ENCODE results near the gene LYRM7.

LYRM7 gene

DNA sequence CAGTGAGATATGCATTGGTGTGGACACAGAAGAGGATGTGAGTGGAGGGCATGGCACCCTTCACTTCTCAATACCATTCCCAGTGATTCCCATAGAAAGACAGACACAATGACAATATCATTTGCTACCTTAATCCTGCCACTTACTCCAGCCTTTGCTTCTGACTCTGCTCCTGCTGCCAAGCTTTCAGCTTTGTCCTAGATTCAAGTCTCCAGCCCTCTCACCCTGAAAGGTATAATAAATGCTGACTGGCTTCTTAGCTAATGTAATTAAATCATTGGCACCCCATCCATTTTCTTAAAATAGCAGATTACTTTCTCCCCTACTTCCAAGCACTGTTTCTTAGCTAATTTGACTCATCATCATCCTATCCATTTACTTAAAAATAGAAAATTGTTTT lies 52.0 kb downstream of the LYRM7 start:
- DNase-seq, result no peak

DNA sequence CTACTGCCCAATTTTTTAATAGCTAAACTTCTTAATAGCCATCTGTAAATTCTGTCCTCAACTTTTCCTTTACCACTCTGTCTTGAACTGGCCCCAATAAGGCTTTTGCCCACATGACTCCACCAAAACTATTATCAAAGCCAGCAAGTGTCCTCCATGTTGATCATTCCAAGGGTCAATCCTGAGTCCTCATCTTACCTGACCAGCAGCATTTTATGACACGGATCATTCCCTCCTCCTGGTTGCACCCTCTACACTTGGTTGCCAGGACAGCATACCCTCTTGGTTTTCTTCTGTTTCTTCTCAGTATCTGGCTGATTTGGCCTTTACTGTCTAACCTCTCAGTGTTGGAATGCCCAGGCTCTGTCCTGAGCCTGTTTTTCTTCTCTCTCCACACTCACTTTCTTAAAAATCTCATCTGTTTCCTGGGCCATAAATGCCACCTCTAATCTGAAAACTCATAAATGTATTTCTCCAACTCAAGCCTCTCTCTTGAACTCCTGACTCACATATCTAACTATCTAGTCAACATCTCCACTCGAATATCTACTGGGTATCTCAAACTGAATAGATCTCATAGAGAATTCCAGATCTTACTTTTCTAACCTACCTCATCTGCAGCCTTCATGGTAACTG lies 53.1 kb downstream of the LYRM7 start:
- DNase-seq, result no peak

DNA sequence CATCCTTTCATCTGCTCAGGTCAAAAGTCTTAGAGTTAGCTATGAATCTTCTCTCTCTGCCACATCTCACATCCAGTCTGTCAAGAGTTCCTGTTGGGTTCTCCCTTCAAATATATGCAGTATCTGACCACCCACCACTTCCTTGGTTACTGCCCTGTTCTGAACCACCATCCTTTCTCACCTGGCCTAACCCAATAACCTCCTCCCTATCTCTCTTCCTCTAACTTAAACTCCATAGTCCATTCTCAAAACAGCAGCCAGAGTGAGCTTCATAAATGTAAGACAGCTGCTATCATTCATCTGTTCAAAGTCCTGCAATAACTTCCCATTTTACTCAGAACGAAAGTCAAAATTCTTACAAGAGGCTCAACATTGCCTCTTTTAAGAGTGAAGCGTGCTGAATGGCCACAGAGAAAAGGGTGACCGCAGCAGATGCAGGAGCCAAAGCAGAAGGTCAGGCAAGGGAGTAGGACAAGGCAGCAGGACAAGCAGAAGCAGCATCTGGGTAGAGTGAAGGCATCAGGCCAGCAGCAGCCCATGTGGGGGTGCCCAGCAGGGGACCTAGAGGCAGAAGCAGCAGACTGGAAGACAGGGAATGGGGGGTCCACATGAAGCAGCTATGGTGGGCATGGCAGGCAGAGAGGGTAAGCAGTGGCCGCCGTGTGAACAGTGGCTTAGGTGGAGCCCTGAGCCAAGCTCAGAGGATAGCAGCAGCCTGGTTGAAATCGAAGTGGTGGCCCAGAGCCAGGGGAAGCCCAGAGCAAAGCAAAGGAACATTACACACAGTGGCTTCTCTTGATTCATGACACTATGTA lies 53.9 kb downstream of the LYRM7 start:
- DNase-seq, result peak; percentile 38

DNA sequence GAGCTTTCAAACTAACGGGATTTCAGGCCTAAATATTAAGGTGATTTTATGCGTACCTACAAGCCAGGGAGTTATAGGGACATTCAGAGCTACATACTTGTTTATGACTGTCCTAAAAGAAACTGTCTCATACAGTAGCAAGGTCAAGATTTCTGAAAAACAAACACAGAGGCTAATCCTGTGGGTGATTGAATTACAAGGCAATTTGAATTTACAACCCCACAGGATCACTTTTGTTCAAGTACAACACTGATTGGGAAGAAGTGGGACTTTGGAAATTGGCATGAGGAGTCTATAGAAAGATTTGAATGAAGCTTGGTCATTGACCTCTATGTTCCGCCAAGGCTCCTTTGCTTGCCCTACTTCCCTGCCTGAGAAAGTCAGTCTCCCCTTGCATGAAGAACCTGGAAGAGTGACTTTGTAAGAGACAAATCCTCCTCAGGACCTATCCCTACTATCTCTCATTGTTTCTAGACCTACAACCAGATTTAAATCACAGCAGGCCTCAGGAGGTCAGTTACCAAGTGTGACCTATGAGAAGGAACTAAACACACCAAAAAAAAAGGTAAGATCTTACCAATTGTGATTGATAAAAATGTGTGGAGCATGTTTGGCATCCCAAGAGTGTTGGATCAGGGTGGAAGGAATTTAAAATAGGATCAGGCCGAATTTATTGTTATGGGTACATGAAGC lies 54.7 kb downstream of the LYRM7 start:
- no peak for DNase-seq

DNA sequence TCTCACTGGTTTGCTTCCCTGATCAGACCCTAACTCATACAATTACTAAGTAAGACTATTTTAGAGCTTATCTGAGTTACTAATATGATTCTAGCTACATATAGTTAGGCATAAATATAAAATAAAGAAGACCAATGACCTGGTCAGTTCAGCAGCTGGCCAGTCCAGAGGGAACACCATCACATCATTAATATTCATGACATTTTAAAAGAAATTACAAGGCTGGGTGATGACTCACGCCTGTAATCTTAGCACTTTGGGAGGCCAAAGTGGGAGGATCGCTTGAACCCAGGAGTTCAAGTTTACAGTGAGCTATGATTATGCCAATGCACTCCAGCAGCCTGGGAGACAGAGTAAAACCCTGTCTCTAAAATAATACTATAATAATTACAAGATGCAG lies 56.2 kb downstream of the LYRM7 start:
- no peak for DNase-seq

DNA sequence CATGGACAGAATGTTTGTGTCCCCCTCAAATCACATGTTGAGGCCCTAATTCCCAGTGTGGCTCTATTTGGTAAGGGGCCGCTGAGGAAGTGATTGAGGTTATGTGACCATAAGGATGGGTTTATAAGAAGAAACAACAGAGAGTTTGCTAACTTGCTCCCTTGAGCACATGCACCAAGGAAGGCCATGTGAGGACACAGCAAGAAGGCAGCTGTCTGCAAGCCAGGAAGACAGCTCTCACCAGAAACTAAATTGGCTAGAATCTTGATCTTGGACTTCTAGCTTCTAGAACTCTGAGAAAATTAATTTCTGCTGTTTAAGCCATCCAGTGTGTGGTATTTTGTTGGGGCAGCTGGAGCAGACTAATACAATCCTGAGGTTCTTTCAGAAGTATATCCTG lies 57.9 kb downstream of the LYRM7 start:
- no peak for DNase-seq

DNA sequence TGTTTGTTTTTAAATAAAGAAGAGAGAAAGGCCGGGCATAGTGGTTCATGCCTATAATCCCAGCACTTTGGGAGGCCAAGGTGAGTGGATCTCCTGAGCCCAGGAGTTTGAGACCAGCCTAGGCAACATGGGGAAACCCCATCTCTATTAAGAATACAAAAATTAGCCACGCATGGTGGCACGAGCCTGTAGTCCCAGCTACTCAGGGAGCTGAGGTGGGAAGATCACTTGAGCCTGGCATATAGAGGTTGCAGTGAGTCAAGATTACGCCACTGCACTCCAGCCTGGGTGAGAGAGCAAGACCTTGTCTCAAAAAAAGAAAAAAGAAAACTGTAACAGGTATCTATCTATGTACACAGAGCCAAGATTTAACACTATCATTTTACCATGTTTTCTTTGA lies 58.9 kb downstream of the LYRM7 start:
- no peak for DNase-seq

DNA sequence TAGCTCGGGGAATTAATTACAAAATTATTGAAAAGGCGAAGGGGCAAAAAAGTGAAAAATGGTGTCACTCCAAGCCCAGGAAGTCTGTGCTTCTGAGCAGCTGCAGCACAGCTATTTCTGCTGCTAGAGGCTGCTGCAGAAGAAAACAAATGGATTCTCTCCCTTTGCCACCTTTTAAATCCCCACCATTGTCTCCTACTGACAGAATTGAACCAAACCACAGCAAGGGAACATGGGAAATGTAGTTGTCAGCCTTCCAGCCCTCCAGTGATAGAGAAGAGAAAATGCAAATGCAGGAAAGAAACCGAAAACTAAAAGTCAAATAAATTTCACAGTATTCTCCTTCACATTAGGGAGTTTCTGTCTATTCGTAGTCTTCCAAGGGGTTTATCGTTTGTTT lies 59.7 kb downstream of the LYRM7 start:
- no peak for DNase-seq

DNA sequence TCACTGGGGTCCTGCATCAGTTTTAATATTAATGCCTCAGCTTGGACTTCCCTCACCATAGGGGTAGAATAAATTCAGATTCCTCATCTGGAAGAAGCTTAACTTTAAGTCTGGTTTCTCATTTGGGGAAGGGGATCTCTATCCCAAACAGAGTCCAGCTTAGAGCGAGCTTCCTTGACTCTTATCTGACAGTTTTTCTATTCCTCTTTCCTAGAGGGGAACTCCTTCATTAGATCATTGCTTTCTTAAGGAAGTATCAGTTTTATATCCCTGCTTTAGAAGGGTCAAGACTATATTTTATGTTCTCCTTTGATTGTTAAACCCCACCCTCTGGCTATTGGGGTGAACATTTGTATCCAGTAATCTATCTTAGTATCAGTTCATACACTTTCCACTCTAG lies 68.9 kb downstream of the LYRM7 start:
- DNase-seq, result no peak

DNA sequence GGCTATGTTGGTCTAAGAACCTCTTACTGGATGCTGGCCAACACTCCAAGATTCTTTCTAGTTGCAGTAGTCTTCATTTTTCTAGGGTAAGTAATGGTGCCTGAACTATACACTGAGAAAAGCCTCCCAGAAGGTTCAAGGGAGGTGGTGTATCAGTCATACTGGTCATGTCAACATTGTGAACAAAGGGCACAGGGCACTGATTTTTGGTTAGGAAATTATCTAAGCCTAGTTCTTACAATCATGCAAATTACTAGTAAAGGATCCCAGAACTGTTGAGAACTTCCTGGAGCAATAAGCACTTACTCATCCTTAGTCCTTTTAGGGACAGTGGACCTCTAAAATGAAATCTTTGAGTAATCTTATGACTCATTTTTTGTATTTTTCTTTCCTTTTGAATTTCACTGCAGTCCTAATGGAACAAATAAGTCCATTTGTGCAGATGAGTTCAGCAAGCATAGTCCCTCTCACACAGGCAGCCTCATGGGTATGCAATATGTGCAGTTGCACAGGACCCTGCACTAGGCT lies 72.0 kb downstream of the LYRM7 start:
- DNase-seq, result peak; percentile 58

DNA sequence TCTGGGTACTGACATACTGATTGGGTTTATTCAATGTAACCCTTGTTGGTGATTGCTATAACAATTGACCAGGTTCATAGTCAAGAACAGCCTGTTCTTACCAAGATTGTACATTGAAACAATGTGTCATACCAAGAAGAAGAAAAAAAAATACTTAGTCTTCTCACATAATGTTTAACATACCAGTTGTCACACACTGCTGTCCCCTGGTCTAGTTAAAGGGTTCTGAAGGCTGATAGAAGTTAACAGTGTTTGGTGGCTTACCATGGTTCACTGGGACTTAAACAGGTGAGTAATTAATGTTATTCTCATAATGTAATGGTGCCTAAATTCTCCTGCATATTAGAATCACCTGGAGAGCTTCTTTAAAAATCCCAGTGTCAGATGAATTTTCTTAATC lies 74.6 kb downstream of the LYRM7 start:
- DNase-seq, result no peak

DNA sequence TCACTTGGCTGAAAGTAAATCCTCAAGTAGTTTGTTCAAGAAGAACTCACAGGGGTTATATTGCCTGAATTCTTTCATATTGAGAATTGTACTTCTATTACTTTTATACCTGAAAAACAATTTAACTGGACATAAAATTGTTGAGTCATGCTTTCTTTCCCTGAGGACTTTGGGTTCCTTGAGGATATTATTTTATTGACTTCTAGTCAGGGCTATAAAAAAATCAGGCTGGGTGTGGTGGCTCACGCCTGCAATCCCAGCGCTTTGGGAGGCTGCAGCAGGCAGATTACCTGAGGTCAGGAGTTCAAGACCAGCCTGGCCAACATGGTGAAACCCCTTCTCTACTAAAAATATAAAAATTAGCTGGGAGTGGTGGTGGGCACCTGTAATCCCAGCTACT lies 75.2 kb downstream of the LYRM7 start:
- DNase-seq, result no peak

DNA sequence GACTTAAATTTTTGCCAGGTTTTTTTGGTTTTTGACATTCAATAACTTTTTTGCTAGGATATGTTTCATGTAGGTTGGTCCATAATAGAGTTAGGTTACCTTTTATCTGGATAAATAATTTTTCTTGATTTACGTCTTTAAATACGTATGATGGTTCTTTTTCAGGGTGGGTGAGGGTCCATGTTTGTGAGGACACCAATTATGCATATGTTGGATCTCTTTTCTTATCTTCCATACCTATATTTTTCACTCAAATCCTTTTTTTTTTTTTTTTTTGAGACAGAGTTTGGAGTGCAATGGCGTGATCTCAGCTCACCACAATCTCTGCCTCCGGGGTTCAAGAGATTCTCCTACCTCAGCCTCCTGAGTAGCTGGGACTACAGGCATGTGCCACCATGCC lies 75.8 kb downstream of the LYRM7 start:
- no peak for DNase-seq

DNA sequence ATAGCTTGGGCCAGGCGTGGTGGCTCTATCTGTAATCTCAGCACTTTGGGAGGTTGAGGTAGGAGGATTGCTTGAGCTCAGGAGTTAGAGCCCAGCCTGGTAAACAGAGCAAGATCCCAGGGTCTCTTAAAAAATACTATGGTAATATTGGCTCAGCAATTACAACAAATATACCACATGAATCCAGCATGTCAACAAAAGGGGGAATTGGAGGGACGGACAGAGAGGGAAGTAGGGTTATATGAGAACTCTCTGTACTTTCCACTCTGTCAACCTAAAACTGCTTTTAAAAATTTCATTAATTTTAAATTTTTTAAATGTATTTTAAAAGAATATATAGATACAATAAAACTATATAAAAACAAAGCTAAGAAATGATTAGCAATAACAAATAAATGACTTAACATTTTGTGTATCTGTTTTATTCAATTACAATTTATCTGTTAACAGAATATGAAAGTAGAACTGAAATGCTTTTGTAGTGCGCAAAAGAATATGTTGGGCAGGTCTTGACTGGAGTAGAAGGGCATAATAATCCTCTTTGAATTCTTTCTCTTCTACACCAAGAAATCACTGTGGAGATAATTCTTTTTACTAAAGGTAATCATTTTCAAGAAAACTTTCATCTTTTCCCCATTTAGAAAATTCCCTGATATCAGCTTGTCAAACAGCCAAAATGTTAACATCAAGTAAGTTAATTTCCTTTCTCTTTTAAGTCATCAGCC lies 80.2 kb downstream of the LYRM7 start:
- DNase-seq, result no peak

DNA sequence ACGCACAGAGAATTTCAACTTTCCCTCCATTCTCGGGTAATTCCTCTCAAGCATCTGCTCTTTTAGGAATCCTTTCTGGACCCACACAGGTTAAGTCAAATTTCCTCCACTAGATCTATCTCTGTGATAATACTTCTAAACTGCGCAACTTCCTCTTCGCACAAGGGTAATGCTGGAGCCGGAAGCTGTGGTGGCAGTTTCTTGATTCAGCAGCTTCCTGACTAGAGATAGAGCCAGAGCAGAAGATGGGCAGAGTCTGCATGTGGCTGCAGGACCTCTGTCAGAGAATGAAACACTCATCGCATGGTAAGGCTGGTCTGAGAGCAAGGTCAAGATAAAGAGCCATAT lies 82.1 kb downstream of the LYRM7 start:
- peak; percentile 92 for DNase-seq

DNA sequence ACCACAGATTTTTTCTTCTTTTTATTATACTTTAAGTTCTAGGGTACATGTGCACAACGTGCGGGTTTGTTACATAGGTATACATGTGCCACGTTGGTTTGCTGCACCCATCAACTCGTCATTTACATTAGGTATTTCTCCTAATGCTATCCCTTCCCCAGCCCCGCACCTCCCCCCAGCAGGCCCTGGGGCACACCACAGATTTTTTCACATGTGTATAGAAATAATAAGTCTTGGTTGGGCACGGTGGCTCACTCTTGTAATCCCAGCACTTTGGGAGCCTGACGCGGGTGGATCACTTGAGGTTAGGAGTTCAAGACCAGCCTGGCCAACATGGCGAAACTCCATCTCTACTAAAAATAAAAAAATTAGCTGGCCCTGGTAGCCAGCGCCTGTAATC lies 83.3 kb downstream of the LYRM7 start:
- peak; percentile 37 for DNase-seq

DNA sequence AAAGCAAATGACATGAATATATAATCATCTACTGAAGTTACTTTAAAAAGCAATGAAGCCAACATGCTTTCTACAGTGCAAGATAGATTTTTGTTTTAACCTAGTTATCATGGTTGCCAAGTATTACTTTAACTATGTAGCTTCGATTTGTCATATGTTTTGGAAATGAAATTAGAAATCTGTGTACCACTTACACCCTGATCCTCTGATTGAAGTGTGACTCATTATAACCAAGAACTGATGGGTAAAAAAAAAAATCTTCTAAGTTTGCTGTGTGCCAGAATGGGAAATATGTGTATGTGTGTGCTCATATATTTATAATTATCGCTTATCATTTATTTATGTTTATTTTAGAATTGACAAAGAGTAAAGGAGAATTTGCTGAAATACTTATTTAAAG lies 84.0 kb downstream of the LYRM7 start:
- peak; percentile 57 for DNase-seq

Measured in activated CD4-positive, alpha-beta T cell treated with anti-CD3 and anti-CD28 coated beads, Interleukin-2, Interleukin-6, amounts not matched to agents 100 ng/mL and 50 ng/mL, durations not matched to agents 16 hours and 8 hours (primary cell).